ENCODE data around the gene BCAS3.

Gene BCAS3

GRCh38 chr17:61116577-61116976, 438.9 kb downstream of the BCAS3 start:
- no peak overlapping the region for H3K27ac ChIP-seq
- in situ Hi-C loops (cut with HindIII; ENCODE audit: low pct_ligation_motif_present, low sequenced_read_pairs): no loop called here
- TF ChIP-seq CTCF (IDR thresholded peaks at IDR 0.05; ENCODE audit: low read depth, low read length, missing control alignments): no peak
- H3K36me3 ChIP-seq (replicated peaks): no peaks in the 10 kb centered on the region
- H3K27me3 ChIP-seq (replicated peaks): no peaks in the 10 kb centered on the region
- DNase-seq: no peak
- no peak overlapping the region for H3K4me3 ChIP-seq (ENCODE audit: low read depth, low read length)

- TF ChIP-seq CTCF (IDR thresholded peaks at IDR 0.05; ENCODE audit: low read depth, low read length, missing control alignments): no peak
These were observed 440.3 kb downstream of the BCAS3 start for GRCh38 chr17:61117983-61118382.

GRCh38 chr17:61118871-61119270, 441.2 kb downstream of the BCAS3 start:
- Histone ChIP-seq H3K4me3 (ENCODE audit: low read depth, low read length) (no peak overlapping the region), H3K36me3 (replicated peaks) (no peaks in the 10 kb centered on the region), H3K27ac (no peak overlapping the region), H3K27me3 (replicated peaks) (no peaks in the 10 kb centered on the region)
- in situ Hi-C loops (cut with HindIII; ENCODE audit: low pct_ligation_motif_present, low sequenced_read_pairs): no loop called here
- TF ChIP-seq CTCF (IDR thresholded peaks at IDR 0.05; ENCODE audit: low read depth, low read length, missing control alignments): no peak
- DNase-seq: no peak

More at GRCh38 chr17:61117983-61118382, 440.3 kb downstream of the BCAS3 start:
- no peaks in the 10 kb centered on the region for H3K27me3 ChIP-seq (replicated peaks)
- no peak overlapping the region for H3K4me3 ChIP-seq (ENCODE audit: low read depth, low read length)
- H3K27ac ChIP-seq: no peak overlapping the region
- DNase-seq: no peak
- in situ Hi-C loops (cut with HindIII; ENCODE audit: low pct_ligation_motif_present, low sequenced_read_pairs): no loop called here
- H3K36me3 ChIP-seq (replicated peaks): no peaks in the 10 kb centered on the region

- DNase-seq: no peak
- in situ Hi-C loops (cut with HindIII; ENCODE audit: low pct_ligation_motif_present, low sequenced_read_pairs): no loop called here
- Histone ChIP-seq H3K27me3 (replicated peaks) (no peaks in the 10 kb centered on the region), H3K27ac (no peak overlapping the region), H3K4me3 (ENCODE audit: low read depth, low read length) (no peak overlapping the region), H3K36me3 (replicated peaks) (no peaks in the 10 kb centered on the region)
- TF ChIP-seq CTCF (IDR thresholded peaks at IDR 0.05; ENCODE audit: low read depth, low read length, missing control alignments): no peak
These were observed 444.8 kb downstream of the BCAS3 start for GRCh38 chr17:61122326-61122913.

- no peak overlapping the region for H3K27ac ChIP-seq
- H3K36me3 ChIP-seq (replicated peaks): no peaks in the 10 kb centered on the region
- H3K4me3 ChIP-seq (ENCODE audit: low read depth, low read length): no peak overlapping the region
- DNase-seq: no peak
- in situ Hi-C loops (cut with HindIII; ENCODE audit: low pct_ligation_motif_present, low sequenced_read_pairs): no loop called here
- H3K27me3 ChIP-seq (replicated peaks): no peaks in the 10 kb centered on the region
- TF ChIP-seq CTCF (IDR thresholded peaks at IDR 0.05; ENCODE audit: low read depth, low read length, missing control alignments): no peak
These were observed 446.9 kb downstream of the BCAS3 start for GRCh38 chr17:61124562-61124961.

Data from brain microvascular endothelial cell (primary cell).